Ascending aorta (tissue), 2 donors: ENCODE data around the gene NPAS3. TPM values are rescaled to one million over a fixed set of nuclear protein-coding genes. Genes with fewer than 3 reads are reported as not detected.

Experiments used
- DNase-seq, 2 donors: peaks; one replicate each; pipeline ENCODE4 v3.0.0-alpha.2; 2019; ENCODE audit warnings: low spot score in 2 of 2
- H3K27ac ChIP-seq, 2 donors: fragments of 200-600 bp; sonication (generic); one replicate each; pipeline ENCODE4 v1.5.1; 2016 to 2017; ENCODE audit warnings: mild to moderate bottlenecking in 1 of 2
- H3K27me3 ChIP-seq: fragments of 200-600 bp; sonication (generic); one replicate; pipeline ENCODE4 v1.5.1; 2017
- H3K36me3 ChIP-seq, 2 donors: fragments of 200-600 bp; sonication (generic); one replicate each; pipeline ENCODE4 v1.5.1; 2016
- H3K4me1 ChIP-seq, 2 donors: fragments of 200-600 bp; sonication (generic); one replicate each; pipeline ENCODE4 v1.5.1; 2016 to 2017; ENCODE audit warnings: mild to moderate bottlenecking in 1 of 2
- H3K4me3 ChIP-seq, 2 donors: fragments of 200-600 bp; sonication (generic); one replicate each; pipeline ENCODE4 v1.5.1; 2016 to 2017; ENCODE audit warnings: mild to moderate bottlenecking in 1 of 2
- H3K9me3 ChIP-seq, 2 donors: fragments of 200-600 bp; sonication (generic); one replicate each; pipeline ENCODE4 v1.5.1; 2016
- intact Hi-C: fragments of 100-400 bp; cut with DNase I; formaldehyde crosslinking; loops from one replicate; pipeline ENCODE4 v1.15.1; 2023
- total RNA-seq: library from RNA; depleted of rRNA; stranded (reverse); fragments of >200 nt; gene quantifications from one replicate; pipeline ENCODE4 v1.1.0, GENCODE V29; 2016
- TF ChIP-seq, protein P1 (sequence below), 3 experiments: fragments of 200-600 bp in 2 of 3; fragments of 450-650 bp in 1 of 3; sonication (generic) in 2 of 3; IDR thresholded peaks; one replicate each; pipeline ENCODE4 v1.5.1; 2016 to 2019; ENCODE audit warnings: antibody characterized with exemption in 3 of 3, mild to moderate bottlenecking in 1 of 3, moderate library complexity in 1 of 3

NPAS3 gene
- total RNA-seq, 1 donor from 2014 or later = not detected

DNA sequence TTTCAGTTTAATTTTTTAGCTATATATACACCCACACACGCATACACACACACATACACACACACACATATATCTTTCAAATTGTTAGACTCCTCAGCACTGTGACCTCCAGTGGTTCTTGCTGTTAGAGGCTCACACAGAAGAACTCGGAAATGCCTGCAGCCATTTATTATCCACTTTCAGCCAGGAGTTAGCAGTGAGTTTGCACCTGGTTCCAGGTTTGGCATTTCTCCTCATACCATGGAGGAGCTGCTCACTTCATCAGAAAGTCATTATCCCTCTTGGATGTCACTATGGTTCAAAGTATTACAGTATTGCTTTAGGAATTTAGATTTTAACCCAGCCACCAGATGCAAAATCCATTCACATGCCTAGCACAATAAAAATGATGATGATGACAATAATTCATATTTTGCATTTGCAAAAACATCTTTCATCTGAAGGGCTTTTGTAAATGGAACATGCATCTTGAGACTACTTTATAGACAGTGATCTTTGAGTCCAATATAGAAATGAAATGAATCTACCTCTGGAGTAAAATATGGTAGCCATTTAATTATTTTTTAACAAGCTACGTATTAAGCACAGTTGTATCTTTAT is 42.3 kb downstream of the NPAS3 start:
- no peak overlapping the region for H3K4me3 ChIP-seq
- H3K27me3 ChIP-seq = no peaks in the 10 kb centered on the region
- no peaks in the 10 kb centered on the region for H3K4me1 ChIP-seq
- no peak overlapping the region for H3K27ac ChIP-seq
- DNase-seq = no peak
- intact Hi-C loops = no loop called here
- H3K36me3 ChIP-seq = no peaks in the 10 kb centered on the region
- TF ChIP-seq, protein P1, sequence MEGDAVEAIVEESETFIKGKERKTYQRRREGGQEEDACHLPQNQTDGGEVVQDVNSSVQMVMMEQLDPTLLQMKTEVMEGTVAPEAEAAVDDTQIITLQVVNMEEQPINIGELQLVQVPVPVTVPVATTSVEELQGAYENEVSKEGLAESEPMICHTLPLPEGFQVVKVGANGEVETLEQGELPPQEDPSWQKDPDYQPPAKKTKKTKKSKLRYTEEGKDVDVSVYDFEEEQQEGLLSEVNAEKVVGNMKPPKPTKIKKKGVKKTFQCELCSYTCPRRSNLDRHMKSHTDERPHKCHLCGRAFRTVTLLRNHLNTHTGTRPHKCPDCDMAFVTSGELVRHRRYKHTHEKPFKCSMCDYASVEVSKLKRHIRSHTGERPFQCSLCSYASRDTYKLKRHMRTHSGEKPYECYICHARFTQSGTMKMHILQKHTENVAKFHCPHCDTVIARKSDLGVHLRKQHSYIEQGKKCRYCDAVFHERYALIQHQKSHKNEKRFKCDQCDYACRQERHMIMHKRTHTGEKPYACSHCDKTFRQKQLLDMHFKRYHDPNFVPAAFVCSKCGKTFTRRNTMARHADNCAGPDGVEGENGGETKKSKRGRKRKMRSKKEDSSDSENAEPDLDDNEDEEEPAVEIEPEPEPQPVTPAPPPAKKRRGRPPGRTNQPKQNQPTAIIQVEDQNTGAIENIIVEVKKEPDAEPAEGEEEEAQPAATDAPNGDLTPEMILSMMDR (IDR thresholded peaks at IDR 0.05) = no peak
- no peaks in the 10 kb centered on the region for H3K9me3 ChIP-seq

DNA sequence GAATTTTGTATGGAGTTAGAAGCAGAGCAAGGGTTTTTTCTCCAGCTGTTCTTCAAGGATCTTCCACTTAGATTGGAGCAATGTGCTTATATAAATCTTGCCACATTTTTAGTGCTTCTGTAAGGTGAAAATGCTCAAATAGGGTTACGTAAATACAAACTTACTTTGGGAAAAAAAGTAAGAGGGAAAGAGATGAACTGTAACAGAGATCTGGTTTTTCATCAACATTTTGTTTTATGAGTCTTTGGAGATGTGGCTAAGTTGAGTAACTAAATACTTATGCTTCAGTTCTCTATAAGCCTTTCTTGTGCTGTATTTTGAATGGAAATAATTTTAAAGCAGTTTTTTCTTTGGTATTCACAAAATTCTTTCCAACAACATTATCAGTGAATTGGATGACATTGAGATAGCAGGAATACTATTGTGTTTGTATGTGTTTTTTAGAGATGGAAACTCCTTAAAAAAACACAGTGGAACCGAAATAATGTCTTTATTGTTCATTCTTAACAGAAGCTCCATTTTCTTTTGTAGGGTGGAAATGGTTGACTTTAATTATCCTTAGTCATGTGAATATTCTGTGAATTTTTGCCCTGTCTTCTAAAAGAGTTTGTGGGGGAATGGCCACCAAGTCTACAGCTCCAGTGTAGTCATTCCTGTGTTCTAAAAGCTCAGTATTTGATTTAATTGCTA is 45.7 kb downstream of the NPAS3 start:
- Histone ChIP-seq H3K9me3 (no peaks in the 10 kb centered on the region), H3K4me1 (no peaks in the 10 kb centered on the region), H3K27ac (no peak overlapping the region), H3K36me3 (no peaks in the 10 kb centered on the region), H3K4me3 (no peak overlapping the region), H3K27me3 (no peaks in the 10 kb centered on the region)
- TF ChIP-seq, protein P1 (IDR thresholded peaks at IDR 0.05) = no peak
- no peak for DNase-seq
- intact Hi-C loops = no loop called here

DNA sequence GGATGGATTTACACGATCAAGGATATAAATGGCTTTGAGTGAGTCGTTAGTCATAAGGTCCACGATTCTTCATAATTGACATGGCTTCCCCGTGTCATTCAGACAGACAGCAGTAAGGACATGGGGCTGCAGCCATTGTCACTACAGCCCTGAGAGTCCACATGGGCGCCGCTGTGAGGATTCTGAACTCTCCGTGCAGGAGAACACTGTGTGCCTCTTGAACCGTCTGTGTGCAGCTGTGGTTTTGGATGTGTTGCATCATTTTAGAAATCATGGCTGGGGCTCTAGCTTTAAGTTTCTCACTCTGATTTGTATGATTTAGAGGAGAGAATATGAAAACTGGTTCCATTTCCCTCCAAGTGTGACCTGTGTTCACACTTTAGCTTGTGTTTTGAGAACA is 47.2 kb downstream of the NPAS3 start:
- Histone ChIP-seq H3K4me1 (no peaks in the 10 kb centered on the region), H3K4me3 (no peak overlapping the region), H3K36me3 (no peaks in the 10 kb centered on the region), H3K27me3 (no peaks in the 10 kb centered on the region), H3K27ac (no peak overlapping the region), H3K9me3 (no peaks in the 10 kb centered on the region)
- no peak for DNase-seq
- intact Hi-C loops = no loop called here
- TF ChIP-seq, protein P1 (IDR thresholded peaks at IDR 0.05) = no peak

DNA sequence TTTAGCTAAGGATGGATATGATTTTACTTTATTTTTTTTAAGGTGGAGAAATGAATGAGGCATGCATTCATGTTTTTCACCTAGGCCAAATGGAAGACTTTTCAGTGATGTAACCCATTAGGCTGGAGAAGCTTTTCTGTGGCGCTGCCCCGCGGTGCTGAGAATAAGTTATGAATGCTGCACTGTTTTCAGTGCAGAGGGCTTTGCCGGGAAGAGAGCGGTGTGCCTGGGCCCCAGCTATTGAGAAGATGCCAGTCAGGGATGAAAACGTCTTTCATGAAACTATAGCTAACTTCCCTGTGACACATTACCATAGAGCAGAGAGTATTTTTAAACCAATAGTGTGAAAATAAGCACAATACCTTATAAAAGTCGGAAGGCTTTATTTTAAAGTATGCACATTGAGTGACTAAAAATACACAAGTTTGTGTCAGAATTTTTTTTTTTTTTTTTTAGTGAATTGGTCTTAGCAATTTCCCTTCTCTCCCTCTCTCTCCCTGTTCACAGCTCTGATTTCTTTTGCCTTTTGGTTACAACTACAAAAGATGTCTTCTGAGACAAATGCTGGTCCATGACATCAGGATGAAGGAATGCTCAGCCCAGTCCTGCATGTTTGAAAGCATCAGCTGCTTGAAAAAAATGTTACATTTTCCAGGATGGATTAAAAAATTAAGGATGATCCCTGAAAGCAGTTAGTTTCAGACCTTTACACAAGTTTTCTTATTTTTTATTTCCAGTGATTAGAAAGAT is 48.3 kb downstream of the NPAS3 start:
- Histone ChIP-seq H3K4me1 (no peaks in the 10 kb centered on the region), H3K9me3 (no peaks in the 10 kb centered on the region), H3K27ac (no peak overlapping the region), H3K36me3 (no peaks in the 10 kb centered on the region), H3K27me3 (no peaks in the 10 kb centered on the region), H3K4me3 (no peak overlapping the region)
- TF ChIP-seq, protein P1 (IDR thresholded peaks at IDR 0.05) = no peak
- no peak for DNase-seq
- intact Hi-C loops = no loop called here

DNA sequence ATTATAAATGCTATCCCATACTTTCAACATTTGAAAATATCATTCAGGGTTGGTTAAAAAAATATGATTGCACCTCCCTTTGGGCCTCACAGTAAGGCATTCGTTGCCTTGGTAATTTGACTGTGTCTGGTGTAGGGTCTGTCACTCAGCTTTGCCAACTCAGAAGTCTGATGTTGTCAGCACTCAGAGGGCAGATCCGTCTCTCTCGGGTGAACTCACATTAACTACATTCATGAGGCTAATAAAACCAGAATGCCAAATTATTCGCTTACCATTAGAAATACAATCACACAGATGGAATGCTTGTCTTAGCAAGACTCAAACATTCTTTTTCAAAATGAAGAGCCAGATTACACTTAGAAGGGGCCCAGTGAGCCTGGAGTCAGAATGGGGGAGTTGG is 53.0 kb downstream of the NPAS3 start:
- intact Hi-C loops = no loop called here
- H3K4me1 ChIP-seq = no peaks in the 10 kb centered on the region
- no peak for DNase-seq
- H3K36me3 ChIP-seq = no peaks in the 10 kb centered on the region
- no peak overlapping the region for H3K27ac ChIP-seq
- no peaks in the 10 kb centered on the region for H3K9me3 ChIP-seq
- H3K27me3 ChIP-seq = no peaks in the 10 kb centered on the region
- TF ChIP-seq, protein P1 (IDR thresholded peaks at IDR 0.05) = no peak
- H3K4me3 ChIP-seq = no peak overlapping the region
